Measurements from ENCODE around the gene CCT4. TPM values are rescaled to one million over a fixed set of nuclear protein-coding genes. Genes with fewer than 3 reads are reported as not detected.
A peak's percentile ranks its signal among the peaks of the same experiment; 100 is the strongest.
"Not testable (repeated sequence)": the region's sequence is repeated elsewhere in the genome, so short reads cannot be mapped to it uniquely, and the experiment has no call there.

Gene CCT4
- total RNA-seq, 1 donor = 52.1 TPM

- peaks cover 16% of the 10 kb centered on the region for H3K4me1 ChIP-seq (ENCODE audit: insufficient read depth, low read length)
- H3K27me3 ChIP-seq (ENCODE audit: insufficient read depth, low read length) = no peaks in the 10 kb centered on the region
- H3K4me3 ChIP-seq (ENCODE audit: low read length) = peak overlapping the region; percentile 61
- no peaks in the 10 kb centered on the region for H3K9me3 ChIP-seq (ENCODE audit: low read depth, low read length)
These were observed 33.7 kb downstream of the CCT4 start for GRCh38 chr2:61854564-61855317.

GRCh38 chr2:61853847-61854563 is 34.5 kb downstream of the CCT4 start, which contains the start of gene FAM161A:
FAM161A (minus strand) TSS chr2:61854060; CDS start chr2:61854041, 19 bp downstream.
- Histone ChIP-seq H3K27me3 (ENCODE audit: insufficient read depth, low read length) (no peaks in the 10 kb centered on the region), H3K9me3 (ENCODE audit: low read depth, low read length) (no peaks in the 10 kb centered on the region), H3K4me3 (ENCODE audit: low read length) (peak within 1 kb of the TSS; percentile 61), H3K4me1 (ENCODE audit: insufficient read depth, low read length) (peaks cover 16% of the 10 kb centered on the region)

- peak overlapping the region; percentile 61 for H3K4me3 ChIP-seq (ENCODE audit: low read length)
- no peaks in the 10 kb centered on the region for H3K27me3 ChIP-seq (ENCODE audit: insufficient read depth, low read length)
- H3K4me1 ChIP-seq (ENCODE audit: insufficient read depth, low read length) = peaks cover 16% of the 10 kb centered on the region
- H3K9me3 ChIP-seq (ENCODE audit: low read depth, low read length) = no peaks in the 10 kb centered on the region
These were observed 35.2 kb downstream of the CCT4 start for GRCh38 chr2:61853086-61853846.

- not testable (repeated sequence) for H3K4me3 ChIP-seq (ENCODE audit: low read length); H3K27me3 ChIP-seq (ENCODE audit: insufficient read depth, low read length); H3K9me3 ChIP-seq (ENCODE audit: low read depth, low read length)
- H3K4me1 ChIP-seq (ENCODE audit: insufficient read depth, low read length) = peaks cover 16% of the 10 kb centered on the region
These were observed 37.2 kb downstream of the CCT4 start for GRCh38 chr2:61851270-61851669.

- Histone ChIP-seq H3K27me3 (ENCODE audit: insufficient read depth, low read length) (no peaks in the 10 kb centered on the region), H3K4me3 (ENCODE audit: low read length) (no peak overlapping the region), H3K4me1 (ENCODE audit: insufficient read depth, low read length) (no peaks in the 10 kb centered on the region), H3K9me3 (ENCODE audit: low read depth, low read length) (no peaks in the 10 kb centered on the region)
These were observed 43.1 kb downstream of the CCT4 start for GRCh38 chr2:61845320-61845719.

- no peaks in the 10 kb centered on the region for H3K27me3 ChIP-seq (ENCODE audit: insufficient read depth, low read length)
- no peaks in the 10 kb centered on the region for H3K4me1 ChIP-seq (ENCODE audit: insufficient read depth, low read length)
- no peak overlapping the region for H3K4me3 ChIP-seq (ENCODE audit: low read length)
- H3K9me3 ChIP-seq (ENCODE audit: low read depth, low read length) = no peaks in the 10 kb centered on the region
These were observed 47.2 kb downstream of the CCT4 start for GRCh38 chr2:61841286-61841685.

GRCh38 chr2:61834893-61835292 is 53.6 kb downstream of the CCT4 start:
- no peaks in the 10 kb centered on the region for H3K4me1 ChIP-seq (ENCODE audit: insufficient read depth, low read length)
- no peaks in the 10 kb centered on the region for H3K27me3 ChIP-seq (ENCODE audit: insufficient read depth, low read length)
- no peak overlapping the region for H3K4me3 ChIP-seq (ENCODE audit: low read length)
- H3K9me3 ChIP-seq (ENCODE audit: low read depth, low read length) = no peaks in the 10 kb centered on the region

GRCh38 chr2:61833971-61834370 is 54.5 kb downstream of the CCT4 start:
- Histone ChIP-seq H3K27me3 (ENCODE audit: insufficient read depth, low read length) (no peaks in the 10 kb centered on the region), H3K4me1 (ENCODE audit: insufficient read depth, low read length) (no peaks in the 10 kb centered on the region), H3K4me3 (ENCODE audit: low read length) (no peak overlapping the region), H3K9me3 (ENCODE audit: low read depth, low read length) (no peaks in the 10 kb centered on the region)

- no peak overlapping the region for H3K4me3 ChIP-seq (ENCODE audit: low read length)
- no peaks in the 10 kb centered on the region for H3K9me3 ChIP-seq (ENCODE audit: low read depth, low read length)
- no peaks in the 10 kb centered on the region for H3K4me1 ChIP-seq (ENCODE audit: insufficient read depth, low read length)
- H3K27me3 ChIP-seq (ENCODE audit: insufficient read depth, low read length) = no peaks in the 10 kb centered on the region
These were observed 56.1 kb downstream of the CCT4 start for GRCh38 chr2:61832183-61832841.

GRCh38 chr2:61822255-61822654 is 66.2 kb downstream of the CCT4 start:
- H3K27me3 ChIP-seq (ENCODE audit: insufficient read depth, low read length) = no peaks in the 10 kb centered on the region
- H3K4me3 ChIP-seq (ENCODE audit: low read length) = no peak overlapping the region
- H3K4me1 ChIP-seq (ENCODE audit: insufficient read depth, low read length) = no peaks in the 10 kb centered on the region
- H3K9me3 ChIP-seq (ENCODE audit: low read depth, low read length) = no peaks in the 10 kb centered on the region

Other genes with a start within 250 kb of the CCT4 start
- 0.52 TPM for gene FAM161A, start 34.6 kb downstream of the CCT4 start, total RNA-seq
- 24.1 TPM for gene COMMD1, start 17.0 kb upstream of the CCT4 start, total RNA-seq

Data from mononuclear cell (primary cell).